ENCODE data around the gene B3GLCT. TPM values are rescaled to one million over a fixed set of nuclear protein-coding genes. Genes with fewer than 3 reads are reported as not detected.

The B3GLCT gene
- total RNA-seq, 1 donor from 2014 or later = 30.8 TPM

DNA sequence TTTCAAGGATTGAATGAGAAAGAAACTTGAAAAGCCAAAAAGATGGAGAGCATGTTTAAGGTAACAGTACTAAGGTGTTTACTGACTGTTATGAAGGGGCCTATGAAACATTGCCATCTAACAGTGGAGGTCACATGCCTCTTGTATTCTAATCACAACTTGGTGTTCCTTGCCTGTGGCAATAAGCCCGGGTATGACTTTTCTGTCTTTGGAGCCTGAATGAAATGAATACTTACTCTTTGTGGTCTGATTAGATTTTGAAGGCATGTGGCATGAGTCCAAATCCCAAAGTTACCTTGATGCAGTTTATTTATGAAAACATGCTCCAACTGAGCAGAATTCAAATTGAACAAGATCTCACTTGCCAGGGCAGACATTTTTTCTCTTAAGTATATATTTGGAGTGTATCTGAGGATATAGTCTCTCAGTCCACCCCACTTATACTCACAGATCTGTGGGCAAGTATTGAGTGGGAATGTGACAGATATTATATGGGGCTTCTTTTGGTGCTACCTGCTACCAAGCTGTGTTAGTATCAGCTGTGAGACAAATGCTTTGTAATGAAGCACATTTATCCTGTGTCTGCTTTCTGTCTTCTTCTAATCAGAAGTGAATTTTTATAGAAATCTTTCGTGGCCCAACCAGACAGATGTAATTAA, 67.5 kb downstream of the B3GLCT start:
- DNase-seq (ENCODE audit: low read depth in 2 of 2) = no peak

DNA sequence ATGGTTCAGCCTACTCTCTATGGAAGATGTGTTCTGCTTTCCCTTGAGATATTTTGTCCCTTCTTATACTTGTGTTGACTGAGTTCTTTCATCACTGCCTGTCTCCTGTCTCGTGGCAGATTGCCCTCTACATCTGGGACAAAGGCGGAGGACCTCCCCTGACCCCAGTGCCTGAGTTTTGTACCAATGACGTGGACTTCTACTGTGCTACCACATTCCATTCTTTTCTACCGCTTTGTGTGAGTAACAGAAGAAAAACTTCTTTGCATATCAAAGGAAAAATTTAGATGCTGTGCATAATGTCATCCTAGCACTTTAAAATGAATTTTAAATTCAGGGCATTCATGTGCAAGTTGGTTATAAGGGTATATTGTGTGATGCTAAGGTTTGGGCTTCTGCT, 74.6 kb downstream of the B3GLCT start:
- DNase-seq (ENCODE audit: low read depth in 2 of 2) = no peak

DNA sequence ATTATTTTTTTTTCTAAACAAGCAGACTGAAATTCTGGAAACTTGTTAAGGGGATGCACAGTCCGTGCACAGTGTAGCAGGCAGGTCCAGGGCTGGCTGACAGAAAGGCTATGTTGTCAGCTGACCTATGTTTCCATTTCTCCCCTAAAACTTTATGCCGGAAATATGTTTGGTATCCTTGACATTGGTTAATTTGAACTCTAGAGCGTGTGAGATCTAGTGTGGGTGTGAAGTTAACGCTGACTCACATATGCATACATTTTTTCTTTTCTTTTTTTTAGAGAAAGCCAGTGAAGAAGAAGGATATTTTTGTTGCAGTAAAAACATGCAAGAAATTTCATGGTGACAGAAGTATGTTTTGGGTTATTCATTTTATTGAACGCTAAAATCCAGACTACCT, 76.6 kb downstream of the B3GLCT start:
- DNase-seq (ENCODE audit: low read depth in 2 of 2) = no peak

DNA sequence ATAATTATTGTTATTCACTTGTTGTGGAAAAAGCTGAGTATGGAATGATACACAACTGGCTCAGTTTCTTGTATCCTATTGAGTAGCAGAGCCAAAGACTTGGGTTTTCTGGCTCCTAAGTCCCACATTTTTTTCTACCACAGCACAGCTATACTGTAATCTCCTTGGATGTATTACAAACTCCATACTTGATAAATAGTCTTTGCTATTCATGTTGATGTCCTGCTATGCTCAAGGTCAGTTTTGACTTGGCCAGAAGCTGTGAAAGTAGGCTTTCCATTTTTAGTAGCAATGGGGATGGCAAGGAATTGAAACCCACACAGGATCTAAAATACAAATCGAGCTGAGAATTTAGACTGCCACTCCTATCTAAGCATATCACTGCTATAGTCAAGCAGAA, 79.1 kb downstream of the B3GLCT start:
- no peak for DNase-seq (ENCODE audit: low read depth in 2 of 2)

DNA sequence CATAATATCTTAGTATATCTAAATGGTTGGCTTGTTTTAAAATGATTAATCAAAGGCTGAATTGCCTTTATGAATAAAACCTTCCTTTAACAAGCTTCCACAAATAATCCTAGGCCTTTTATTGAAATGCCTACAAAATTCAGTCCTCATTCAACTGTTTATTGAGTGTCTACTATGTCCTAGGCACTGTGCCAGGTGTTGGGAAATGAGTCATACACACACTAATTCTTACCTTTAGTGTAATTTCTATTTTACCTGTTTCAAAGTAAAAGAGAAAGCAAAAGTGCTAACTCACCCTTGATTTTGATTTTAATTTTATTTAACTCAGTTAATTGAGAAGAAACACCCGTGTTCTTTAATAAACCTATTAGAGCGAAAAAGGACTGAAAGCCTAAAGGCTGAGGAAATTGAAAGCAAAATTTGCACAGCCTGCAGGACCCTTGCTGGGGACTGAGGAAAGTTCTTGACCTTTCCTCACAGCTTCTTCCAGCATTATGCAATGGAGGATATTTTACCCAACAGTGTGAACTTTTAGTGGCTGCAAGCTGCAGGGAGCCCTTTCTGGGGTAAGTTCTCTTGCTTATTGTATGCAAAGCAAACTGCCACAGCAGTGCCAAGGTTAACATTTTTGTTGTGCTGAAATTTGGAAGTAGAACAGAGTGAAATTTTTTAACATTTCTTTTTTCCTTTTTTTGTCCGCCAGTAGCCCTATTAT, 83.1 kb downstream of the B3GLCT start:
- no peak for DNase-seq (ENCODE audit: low read depth in 2 of 2)

DNA sequence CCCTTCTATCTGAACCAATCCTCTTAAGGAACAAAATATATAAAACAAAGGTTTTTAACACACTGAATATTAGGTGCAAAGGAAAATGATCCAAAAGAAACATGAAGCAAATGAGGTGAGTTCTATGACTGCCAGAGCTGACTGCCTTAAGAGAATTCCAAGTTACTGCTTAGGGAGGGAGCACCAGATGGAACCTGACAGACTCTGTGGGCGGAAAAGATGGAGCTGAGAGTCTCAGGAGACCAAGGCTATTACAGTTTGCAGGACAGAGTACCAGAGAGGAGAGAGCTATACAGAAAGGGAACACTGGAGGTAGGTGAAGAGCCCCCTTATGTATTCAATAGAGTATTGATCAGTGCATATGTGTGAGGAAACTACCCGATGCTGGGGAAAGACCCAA, 87.2 kb downstream of the B3GLCT start:
- no peak for DNase-seq (ENCODE audit: low read depth in 2 of 2)

DNA sequence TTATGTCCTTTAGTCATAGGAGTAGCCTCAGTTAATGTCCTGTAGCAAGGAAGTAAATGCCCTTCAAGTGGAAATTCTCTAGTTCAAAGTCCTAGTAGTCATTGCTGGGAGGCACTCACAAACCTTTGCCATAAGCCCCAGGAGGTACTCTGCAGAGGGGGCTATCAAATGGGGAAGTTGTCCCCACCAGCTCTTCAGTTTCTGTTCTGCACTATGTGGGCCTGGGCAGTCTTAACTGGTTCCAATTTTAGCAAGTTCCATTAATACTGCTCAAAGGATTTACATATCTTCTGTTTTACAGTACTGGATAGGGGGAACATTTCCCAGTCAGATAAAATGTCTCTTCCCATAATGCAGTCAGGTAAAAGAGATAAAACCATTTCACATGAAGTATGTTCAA, 101.3 kb downstream of the B3GLCT start:
- DNase-seq (ENCODE audit: low read depth in 2 of 2) = no peak

DNA sequence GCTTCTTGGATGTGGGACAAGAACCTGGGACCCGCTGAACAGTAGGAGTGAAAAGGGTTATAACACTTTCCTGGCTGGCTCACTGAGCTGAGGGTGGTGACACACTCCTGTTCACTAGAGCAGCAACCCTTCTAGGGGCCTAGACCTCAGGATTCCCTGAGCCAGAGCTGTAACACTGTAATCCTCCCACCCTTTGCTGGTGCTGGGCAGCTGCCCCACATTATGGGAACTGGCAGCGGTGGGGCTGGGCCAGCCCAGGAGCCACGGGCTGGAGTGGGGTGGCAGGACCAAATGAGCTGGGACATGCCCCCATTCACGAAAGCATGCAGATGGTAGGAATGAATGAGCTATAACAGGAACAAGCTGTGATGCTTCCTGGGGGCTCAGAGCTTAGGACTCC, 110.6 kb downstream of the B3GLCT start:
- no peak for DNase-seq (ENCODE audit: low read depth in 2 of 2)

DNA sequence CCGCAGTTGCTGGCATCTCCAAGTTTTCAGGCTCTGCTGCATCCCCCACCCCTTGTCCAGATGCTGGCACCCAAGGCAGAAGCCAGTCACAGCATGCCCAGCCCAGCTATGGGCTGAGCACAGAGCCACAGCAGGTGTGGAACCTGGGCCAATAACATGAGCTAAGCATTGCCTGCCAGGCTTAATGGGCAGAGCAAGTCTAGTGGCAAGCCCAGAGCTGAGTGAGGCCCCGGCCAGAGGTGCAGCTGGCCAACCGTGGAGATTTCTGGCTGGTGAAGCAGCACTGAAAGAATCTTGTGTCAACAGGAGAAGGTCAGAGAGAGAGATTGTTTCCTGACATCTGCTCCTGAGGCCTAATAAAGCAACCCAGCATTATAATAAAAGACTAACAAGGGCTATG, 111.0 kb downstream of the B3GLCT start:
- peak in 1 of 2 donors; percentile 29 for DNase-seq (ENCODE audit: low read depth in 2 of 2)

DNA sequence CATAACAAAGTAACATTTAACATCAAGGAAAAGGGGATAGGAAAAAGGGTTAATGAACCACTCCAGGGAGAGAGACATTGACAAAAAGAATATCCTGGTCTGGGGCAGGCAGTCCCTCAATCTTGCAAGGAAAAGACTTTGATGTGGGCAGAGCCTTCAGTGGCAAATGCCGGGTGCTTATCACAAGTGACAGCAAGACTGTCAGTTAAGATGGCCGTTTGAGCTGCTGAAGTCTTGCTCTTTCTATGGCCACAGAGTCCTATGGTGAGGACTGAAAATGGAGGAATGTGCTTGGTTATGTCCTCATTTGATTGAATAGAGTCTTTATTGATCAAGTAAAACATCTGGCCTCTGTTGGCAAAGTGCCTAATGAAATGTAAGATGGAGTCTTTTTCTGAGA, 112.1 kb downstream of the B3GLCT start:
- DNase-seq (ENCODE audit: low read depth in 2 of 2) = no peak

DNA sequence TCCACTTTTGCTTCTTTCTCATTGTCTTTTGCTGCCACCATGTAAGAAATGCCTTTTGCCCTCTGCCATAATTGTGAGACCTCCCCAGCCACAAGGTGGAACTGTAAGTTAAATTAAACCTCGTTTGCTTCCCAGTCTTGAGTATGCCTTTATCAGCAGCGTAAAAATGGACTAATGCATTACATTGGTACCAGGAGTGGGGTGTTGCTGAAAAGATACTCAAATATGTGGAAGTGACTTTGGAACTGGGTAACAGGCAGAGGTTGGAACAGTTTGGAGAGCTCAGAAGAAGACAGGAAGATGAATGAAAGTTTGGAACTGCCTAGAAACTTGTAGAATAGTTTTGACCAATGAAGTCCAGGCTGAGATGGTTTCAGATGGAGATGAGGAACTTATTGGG, 115.2 kb downstream of the B3GLCT start:
- DNase-seq (ENCODE audit: low read depth in 2 of 2) = no peak

DNA sequence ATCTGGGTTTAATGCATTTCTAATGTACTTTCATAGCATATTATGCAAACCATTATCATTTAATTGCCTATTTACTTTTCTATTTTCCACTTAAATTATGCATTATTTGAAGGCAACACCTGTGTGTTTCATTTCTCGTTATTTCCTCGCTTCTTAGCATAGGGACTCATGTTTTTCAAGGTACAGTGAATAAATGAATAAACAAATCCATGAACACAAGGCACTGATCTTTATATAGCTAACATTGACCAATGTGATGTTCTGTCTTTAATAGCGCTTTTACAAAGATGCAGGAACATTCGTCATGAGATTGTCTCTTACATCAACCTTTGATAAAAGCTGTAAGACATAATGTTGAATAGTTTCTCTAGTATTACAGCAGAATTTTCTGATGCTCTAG, 121.2 kb downstream of the B3GLCT start:
- no peak for DNase-seq (ENCODE audit: low read depth in 2 of 2)

DNA sequence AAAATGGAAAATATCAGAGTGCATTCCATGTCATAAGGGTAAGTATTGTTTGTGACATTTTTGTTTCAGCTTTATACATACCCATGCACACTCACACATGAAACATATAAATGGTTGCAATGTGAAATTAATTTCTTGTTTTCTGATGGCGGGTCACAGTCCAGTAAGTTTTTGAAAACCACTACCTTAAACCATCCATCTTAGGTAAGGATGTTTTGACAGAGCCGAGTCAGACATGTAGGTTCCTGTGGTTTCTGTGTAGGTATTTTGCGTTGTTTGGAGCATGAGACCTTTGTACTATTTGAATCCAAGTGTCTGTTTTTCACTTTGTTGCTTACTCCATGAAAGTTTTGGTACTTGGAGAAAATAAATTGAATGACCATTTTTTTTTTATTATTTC, 121.7 kb downstream of the B3GLCT start:
- DNase-seq (ENCODE audit: low read depth in 2 of 2) = no peak

DNA sequence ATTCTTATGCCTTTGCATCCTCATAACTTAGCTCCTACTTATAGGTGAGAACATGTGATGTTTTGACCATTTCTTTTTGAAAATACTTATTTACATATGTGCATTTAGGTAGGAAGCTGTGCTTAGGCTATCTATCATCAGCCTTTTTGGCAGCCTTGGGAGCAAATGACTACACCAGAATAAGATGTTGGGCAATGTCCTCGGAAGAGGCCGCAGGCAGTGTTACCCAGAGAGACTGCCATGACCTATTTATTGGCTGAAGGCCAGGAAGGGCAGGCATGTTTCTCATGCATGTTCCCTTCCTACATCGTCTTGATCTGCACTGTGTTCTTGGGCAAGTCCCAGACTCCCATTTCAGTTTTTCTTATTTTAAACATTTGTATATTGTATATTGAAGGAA, 122.3 kb downstream of the B3GLCT start:
- no peak for DNase-seq (ENCODE audit: low read depth in 2 of 2)

DNA sequence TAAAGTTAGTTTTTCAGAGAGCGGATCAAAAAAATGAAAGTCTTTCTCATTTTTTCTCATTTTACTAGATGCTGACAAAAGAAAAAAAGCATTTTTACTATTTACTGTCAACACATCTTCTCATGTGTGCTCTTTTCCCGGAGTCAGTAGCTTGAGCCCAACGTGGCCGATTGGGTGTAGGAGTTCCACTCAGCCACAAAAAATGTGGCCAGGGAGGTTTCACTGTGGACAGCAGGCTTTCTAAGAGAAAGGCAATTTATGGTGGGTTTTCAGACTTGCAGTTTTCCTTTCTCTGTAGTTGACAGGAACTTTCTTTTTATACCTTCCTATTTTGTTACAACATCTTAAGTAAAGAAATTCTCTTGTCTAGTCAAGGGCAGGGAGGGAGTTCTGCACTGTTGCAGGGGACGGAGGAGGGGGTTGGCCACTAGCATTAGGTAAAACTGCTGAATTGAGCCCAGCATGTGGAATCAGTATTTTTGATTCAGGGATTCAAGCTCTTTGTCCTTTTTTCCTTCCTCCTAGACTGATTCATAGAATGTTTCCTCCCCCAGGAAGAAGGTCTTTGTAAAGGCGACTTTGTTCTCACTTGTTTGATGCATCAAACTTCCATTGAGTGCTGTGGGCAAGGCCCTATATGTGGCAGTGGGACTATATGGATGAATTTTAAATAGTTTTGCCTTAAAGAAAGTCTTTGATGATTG, 123.1 kb downstream of the B3GLCT start:
- DNase-seq (ENCODE audit: low read depth in 2 of 2) = no peak

DNA sequence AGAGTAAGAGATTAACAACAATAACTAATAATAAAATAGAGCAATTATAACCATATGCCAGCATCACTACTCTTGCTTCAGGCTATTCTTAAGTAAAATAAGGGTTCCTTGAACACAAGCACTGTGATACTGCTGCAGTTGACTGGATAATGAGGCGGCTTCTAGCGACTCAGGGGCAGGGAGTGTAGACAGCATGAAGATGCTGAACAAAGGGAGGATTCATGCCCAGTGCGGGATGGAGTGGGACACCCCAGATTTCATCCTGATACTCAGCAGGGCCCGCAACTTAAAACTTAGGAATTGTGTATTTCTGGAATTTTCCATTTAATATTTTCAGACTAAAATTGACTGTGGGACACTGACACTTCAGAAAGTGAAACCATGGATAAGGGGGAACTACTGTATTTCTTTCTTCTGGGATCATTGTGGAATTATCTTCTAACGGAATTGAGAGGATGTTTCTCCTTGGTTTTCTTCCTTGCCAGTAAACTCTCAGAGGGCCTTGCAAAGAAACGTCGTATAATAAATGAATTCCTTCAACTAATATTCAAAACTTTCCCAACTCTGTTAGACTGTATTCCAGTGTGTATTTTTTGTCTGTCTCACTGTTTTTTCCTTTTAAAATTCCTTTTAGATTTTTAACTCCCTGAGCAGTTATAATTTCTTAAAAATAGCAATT, 127.5 kb downstream of the B3GLCT start:
- DNase-seq (ENCODE audit: low read depth in 2 of 2) = no peak

DNA sequence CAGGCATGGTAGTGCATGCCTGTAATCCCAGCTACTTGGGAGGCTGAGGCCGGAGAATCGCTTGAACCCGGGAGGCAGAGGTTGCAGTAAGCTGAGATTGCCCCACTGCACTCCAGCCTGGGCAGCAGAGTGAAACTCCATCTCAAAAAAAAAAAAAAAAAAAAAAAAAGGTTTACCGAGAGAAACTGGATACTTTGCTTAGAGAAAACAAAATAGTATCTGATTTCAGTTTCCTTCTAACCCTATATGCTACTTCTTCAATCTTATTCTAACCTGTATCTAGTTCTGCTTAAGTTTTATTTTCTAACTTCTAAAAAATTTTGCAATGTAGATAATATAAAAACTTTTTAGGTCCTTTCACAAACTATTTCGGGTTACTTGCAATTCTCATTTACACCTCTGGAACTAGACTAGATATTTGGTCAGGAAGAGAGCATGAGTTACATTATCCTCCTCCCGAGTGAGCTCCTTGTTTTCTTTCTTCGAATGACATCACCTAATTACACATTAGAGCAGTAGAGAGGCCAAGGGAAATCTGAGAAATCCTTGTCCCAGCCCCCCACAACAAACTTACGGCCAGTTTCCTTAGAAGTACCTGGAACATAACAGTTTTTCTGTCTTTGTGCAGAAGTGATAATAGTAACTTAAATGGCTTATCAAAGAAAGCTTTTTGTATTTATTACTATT, 128.9 kb downstream of the B3GLCT start:
- DNase-seq (ENCODE audit: low read depth in 2 of 2) = no peak

DNA sequence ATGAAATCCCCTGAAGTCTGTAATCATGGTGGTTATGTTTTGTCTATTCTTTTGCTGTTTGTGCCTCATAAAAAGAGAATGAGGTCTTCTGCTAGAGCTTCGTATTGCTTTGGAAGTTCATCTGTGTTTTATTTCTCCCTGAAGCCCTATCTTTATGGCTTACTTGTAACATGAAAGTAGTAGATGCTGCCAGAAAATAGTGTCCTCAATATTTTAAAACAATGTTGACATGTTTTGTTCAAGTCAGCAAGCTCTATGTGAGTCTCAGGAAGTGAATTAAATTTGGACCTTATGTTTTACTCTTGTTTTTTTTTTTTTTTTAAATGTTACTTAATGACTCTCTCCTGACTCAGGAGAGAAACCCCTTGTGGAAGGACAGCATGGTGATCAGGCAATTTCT, 130.5 kb downstream of the B3GLCT start:
- DNase-seq (ENCODE audit: low read depth in 2 of 2) = no peak

DNA sequence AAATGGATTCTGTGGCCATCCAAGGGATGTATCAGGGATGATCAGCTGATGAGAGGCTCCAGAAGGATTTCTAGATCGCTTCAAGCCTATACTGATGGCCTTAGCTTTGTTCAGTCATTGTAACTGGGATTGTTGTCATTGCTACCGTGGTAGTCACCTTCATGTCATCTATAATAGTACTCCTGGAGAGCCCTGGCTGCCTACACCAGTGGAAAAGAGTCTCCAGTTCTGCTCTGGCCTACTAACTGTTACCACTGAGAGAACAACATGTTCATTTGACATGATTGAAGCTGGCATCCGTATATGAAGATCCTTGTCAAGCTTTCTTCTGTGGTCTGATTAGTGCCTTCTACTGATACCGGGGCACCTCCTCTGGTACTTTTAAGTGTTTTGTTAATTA, 131.3 kb downstream of the B3GLCT start:
- no peak for DNase-seq (ENCODE audit: low read depth in 2 of 2)

DNA sequence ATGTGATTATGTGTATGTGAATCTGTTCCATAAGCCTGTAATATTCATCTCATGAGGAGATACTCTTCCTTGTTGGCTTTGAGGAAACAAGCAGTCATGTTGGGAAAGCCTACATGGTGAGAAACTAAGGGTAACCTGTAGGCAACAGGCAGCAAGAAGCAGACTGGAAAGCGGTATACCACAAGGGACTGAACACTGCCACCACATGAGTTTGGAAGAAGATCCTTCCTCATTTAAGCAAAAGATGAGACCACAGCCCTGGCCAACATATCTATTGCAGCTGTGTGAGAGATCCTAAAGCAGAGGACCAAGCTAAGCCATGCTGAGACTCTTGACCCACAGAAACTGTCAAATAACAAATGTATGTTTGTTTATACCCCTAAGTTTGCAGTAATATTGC, 134.8 kb downstream of the B3GLCT start:
- no peak for DNase-seq (ENCODE audit: low read depth in 2 of 2)

DNA sequence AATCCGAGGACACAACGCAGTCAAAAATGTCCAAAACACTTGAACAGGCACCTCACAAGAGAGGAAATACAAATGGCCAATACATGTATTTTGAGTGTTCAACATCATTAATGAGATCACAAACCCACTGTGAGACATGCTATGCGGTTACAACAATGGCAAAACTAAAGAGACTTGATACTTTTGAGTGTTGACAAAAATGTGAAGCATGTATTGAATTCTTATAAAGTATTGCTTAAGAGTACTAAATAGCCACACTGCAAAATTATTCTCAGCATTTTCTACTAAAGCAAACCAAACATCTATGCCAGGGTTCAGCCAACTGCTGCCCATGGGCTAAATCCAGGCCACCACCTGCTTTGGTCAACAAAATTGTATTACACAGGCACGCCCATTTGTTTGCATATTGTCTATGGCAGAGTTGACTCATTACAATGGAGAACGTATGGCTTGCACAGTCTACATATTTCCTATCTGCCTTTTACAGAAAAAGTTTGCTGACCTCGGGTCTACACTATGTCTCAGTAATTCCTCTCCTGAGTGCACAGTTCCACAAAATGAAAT, 135.3 kb downstream of the B3GLCT start:
- DNase-seq (ENCODE audit: low read depth in 2 of 2) = no peak
